ENCODE results near the gene CCDC74B.

DNA sequence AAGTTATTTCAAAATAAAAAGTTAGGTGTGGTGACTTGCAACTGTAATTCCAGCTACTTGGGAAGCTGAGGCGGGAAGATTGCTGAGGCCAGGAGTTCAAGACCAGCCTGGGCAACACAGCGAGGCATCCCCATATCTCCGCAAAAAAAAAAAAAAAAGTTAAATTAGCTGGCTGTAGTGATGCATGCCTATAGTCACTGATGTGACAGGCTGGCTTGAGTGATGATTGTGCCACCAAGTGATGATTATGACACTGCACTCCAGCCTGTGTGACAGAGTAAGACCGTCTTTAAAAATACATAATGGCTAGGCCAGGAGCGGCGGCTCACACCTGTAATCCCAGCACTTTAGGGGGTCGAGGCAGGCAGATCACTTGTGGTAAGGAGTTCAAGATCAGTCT, 25.0 kb upstream of the CCDC74B start:
- TF ChIP-seq, protein P1, sequence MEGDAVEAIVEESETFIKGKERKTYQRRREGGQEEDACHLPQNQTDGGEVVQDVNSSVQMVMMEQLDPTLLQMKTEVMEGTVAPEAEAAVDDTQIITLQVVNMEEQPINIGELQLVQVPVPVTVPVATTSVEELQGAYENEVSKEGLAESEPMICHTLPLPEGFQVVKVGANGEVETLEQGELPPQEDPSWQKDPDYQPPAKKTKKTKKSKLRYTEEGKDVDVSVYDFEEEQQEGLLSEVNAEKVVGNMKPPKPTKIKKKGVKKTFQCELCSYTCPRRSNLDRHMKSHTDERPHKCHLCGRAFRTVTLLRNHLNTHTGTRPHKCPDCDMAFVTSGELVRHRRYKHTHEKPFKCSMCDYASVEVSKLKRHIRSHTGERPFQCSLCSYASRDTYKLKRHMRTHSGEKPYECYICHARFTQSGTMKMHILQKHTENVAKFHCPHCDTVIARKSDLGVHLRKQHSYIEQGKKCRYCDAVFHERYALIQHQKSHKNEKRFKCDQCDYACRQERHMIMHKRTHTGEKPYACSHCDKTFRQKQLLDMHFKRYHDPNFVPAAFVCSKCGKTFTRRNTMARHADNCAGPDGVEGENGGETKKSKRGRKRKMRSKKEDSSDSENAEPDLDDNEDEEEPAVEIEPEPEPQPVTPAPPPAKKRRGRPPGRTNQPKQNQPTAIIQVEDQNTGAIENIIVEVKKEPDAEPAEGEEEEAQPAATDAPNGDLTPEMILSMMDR (IDR thresholded peaks at IDR 0.05 in 8 of 11, conservative IDR thresholded peaks at IDR 0.05 in 3 of 11), result no peak
- TF ChIP-seq POLR2A (IDR thresholded peaks at IDR 0.05), result no peak
- no peak for TF ChIP-seq POLR2AphosphoS5 (IDR thresholded peaks at IDR 0.05)
